Glomerular visceral epithelial cell (primary cell): ENCODE data around the gene IL12RB2.

Source experiments
- DNase-seq: peaks from one replicate; pipeline ENCODE4 v3.0.0-alpha.2; 2016; ENCODE audit errors: extremely low spot score

IL12RB2 gene, protein sequence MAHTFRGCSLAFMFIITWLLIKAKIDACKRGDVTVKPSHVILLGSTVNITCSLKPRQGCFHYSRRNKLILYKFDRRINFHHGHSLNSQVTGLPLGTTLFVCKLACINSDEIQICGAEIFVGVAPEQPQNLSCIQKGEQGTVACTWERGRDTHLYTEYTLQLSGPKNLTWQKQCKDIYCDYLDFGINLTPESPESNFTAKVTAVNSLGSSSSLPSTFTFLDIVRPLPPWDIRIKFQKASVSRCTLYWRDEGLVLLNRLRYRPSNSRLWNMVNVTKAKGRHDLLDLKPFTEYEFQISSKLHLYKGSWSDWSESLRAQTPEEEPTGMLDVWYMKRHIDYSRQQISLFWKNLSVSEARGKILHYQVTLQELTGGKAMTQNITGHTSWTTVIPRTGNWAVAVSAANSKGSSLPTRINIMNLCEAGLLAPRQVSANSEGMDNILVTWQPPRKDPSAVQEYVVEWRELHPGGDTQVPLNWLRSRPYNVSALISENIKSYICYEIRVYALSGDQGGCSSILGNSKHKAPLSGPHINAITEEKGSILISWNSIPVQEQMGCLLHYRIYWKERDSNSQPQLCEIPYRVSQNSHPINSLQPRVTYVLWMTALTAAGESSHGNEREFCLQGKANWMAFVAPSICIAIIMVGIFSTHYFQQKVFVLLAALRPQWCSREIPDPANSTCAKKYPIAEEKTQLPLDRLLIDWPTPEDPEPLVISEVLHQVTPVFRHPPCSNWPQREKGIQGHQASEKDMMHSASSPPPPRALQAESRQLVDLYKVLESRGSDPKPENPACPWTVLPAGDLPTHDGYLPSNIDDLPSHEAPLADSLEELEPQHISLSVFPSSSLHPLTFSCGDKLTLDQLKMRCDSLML

DNA sequence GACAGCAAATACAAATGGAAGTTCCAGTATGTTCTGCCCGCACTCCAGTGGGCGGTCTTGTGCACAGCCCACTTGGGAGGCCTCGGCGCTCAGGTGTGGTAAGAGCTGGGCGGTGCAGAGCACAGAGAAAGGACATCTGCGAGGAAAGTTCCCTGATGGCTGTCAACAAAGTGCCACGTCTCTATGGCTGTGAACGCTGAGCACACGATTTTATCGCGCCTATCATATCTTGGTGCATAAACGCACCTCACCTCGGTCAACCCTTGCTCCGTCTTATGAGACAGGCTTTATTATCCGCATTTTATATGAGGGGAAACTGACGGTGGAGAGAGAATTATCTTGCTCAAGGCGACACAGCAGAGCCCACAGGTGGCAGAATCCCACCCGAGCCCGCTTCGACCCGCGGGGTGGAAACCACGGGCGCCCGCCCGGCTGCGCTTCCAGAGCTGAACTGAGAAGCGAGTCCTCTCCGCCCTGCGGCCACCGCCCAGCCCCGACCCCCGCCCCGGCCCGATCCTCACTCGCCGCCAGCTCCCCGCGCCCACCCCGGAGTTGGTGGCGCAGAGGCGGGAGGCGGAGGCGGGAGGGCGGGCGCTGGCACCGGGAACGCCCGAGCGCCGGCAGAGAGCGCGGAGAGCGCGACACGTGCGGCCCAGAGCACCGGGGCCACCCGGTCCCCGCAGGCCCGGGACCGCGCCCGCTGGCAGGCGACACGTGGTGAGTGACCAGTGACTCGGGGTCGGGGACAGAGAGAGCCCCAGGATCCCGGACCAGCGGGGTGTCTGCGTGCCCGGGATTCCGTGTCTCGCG lies at the start of gene IL12RB2:
IL12RB2 (plus strand) TSS at position 623 of the 810 bp plus-strand sequence. CDS start 12,496 bp downstream, outside the sequence.
- no peak for DNase-seq

DNA sequence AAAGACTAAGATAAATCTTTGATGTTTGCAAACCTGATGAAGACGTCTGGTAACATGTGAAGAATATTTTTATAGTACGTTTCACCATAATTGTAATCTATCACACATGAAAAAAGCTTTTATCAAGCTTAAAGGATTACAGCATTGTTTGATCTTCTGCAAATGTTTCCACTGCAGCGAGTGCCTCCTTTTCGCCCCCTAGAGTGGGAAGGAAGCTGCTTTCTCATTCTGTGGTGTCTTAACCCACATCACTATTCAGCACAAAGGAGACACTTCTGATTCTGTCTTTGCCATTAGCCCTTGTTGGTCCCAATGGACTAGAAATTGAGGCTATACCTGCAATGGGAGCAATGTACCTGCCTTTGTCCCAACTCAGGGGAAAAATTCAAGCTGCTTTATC lies 46.0 kb upstream of the IL12RB2 start:
- no peak for DNase-seq

DNA sequence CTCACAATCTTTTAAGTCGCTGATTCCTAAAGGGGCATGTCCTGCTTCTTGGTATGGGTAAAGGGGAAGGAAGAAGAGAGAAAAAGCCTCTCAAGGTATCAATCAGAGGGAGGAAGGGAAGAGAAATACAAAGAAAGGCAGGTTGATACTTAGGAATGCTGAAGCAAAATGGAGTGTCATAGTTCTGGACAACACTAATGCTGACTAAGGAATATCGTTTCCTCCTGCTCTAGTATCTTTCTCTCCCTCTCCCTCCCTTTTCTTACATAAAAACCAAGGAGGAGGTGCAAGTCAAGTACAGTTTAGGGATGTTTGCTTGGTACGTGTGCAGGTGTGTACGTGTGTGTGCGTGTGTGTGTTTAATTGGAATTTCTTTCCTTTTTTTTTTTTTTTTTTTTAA lies 44.9 kb upstream of the IL12RB2 start:
- no peak for DNase-seq

DNA sequence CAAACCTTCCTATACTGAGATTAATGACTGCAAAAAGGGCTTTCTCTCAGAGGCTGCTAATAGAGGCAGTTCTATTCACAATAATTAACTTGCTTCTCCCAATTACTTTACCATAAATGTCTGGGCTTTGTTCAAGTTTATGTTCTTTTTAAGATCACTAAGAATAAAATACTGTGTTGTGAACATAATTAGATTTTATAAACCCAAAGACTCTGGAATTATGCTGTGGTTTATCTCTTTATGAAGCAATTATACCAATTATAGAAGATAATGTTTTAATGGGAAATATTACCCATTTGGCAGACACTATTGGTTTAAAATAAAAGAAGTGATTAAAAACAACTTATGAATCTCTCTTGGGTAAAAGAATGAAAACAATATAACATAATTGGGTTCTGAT lies 43.5 kb upstream of the IL12RB2 start:
- DNase-seq: no peak

DNA sequence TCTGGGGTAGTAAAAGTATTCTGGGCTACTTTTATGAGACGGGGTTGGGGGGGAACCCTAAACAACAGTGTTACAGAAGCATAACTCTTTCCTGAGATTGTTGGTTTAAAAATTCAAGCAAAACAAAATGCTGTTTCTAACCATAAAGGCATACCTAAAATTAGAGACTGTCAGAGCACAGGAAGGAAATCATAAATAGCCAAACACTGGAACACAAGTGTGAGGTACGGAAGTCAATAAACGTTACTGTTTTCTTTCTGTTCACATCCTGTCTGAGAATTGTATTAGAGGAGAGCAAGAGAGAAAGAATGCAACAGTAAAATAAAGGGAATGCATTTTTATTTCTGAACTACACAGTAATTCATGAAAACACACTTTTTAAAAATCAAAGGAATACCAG lies 42.8 kb upstream of the IL12RB2 start:
- no peak for DNase-seq

DNA sequence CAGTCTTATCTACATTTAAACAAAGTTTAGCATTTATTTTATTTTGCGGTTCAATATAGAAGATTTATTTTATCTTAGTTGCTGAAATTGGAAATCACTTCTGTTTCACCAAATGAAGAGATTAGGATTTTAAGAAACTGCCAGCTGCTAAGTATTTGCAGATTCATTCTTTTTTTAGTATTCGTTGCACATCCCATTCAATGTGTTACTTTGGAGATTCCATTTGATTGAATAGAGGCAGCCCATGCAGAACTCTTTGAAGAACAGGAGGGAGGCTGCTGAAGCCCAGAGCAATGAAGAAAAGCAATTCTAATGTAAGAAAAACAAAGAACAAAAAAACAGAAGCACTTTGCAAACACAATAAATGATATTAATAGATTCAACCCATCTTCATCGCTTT lies 38.6 kb upstream of the IL12RB2 start:
- no peak for DNase-seq

DNA sequence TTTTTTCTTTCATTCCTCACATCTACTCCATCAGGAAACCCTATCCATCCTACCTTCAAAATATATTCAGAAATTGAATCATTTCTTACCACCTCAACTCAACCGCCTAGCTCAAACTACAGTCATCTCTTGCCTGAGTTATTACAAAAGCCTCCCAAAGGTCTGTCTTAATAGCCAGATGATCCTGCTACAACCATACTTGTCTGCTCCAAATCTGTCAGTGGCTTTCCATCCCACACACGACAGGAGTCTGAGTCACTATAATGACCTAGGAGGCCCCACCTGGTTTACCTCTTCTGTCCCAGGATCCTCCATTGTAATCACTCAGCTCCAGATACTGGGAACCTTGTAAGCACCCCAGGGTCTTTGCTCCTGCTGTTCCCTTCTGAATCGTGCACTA lies 37.1 kb upstream of the IL12RB2 start:
- DNase-seq: no peak

DNA sequence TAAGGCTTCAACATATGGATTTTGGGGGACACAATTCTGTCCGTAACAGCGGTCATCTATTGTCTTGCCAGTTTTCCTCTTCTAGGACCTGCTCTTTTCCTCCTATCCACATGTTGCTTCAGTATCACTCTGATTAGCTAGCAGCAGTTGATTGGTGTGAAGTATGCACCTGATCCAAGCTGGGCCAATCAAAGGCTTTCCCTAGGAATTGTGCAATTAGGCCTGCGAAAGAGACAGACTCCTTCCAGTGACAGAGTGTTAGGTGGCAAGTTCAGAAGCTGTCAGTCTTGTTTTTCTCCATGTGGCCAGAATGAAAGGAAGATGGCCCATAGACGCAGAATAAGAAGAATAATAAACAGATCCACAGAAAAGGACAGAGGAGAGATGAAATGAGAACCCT lies 34.1 kb upstream of the IL12RB2 start:
- no peak for DNase-seq

DNA sequence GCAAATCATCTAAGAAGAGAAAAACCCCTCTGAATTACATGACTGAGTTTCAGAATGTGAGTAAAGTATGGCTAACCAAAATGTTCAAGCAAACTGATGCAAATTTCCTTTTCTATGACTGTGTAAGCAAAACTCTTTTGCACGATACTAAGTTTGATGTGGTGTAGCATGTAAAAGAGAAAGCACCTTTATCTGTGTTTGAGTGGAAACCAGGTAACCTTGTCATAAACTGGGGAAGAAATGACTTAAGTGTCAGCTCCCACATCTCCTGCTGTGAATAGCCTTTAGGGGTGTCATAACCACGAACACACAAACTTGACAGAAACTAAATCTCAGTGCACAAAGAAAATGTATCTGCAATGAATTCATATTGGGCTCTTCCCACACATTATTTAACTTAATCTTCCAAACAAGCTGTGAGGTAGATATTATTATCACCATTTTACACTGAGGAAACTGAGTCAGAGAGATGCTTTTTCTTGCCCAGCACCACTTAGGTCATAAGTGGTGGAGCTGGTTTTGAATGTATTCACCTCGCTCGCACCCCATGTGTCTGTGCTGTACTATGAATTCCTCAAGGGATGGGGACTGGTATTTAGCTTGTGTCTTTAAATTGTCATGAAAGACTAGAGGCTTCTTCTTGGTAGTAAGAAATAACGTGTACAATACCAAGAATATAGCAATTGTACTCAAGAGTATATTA lies 32.9 kb upstream of the IL12RB2 start:
- no peak for DNase-seq

DNA sequence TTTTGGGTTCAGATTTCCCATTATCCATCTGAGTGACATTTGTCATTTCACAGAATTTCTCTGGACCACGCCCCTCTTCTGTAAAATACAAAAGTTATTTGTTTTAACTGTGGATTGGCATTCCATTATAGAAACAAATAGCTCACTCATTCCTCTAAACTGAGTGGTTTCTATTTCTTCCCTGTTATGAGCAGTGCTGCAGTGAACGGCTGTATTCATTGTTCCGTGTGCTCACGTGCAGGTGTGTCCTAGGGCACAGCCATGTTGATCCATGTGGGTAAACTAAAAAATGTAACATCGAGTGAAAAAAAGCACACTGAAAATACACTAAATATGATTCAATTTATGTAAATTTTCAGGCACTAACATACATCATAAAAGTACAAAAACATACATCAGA lies 27.0 kb upstream of the IL12RB2 start:
- DNase-seq: no peak

DNA sequence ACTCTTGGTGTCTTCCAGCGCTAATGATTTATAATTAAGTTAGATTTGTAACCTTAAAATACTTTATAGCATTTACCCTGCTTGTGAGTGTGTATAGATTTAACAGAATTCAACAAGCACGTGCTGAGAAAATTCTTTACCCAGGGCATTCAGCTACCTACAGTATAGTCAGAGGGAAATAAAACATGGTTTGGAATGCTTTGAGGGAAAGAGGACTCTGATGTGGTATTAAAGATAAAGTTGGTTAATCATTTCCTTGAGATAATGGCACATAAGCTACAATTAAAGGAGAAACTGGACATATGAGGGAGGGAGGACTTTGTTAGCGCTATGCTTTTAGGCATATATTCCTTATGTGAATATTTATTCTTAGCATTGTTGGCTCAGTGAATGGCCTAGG lies 26.4 kb upstream of the IL12RB2 start:
- DNase-seq: no peak

DNA sequence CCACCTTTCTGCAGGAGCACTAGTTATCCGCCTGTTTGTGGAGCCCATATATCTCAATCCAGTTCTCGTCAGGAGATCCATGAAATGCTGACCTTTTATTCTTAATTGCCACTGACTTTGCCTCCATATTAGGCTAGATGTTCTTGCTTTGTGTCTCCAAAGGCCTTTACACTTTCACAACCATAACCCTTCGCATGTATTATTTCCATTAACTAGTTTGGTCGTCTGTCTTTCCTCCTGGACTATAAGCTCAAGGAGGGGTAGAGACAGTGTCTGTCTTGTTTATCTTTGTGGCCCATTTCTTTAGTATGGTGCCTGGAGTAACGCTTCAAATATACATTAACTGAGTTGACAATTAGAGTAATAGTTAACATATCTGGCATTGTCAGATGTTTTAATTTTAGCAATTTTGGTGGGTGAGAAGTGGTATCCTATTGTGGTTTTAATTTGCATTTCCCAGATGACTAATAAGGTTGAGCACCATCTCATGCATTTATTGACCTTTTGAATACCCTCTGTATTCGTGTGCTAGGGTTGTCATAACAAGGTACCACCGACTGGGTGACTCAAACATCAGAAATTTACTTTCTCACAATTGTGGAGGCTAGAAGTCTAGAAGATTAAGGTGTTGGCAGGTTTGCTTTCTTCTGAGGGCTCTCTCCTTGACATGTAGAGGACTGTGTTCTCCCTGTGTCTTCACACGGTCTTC lies 21.7 kb upstream of the IL12RB2 start:
- peak; percentile 46 for DNase-seq

DNA sequence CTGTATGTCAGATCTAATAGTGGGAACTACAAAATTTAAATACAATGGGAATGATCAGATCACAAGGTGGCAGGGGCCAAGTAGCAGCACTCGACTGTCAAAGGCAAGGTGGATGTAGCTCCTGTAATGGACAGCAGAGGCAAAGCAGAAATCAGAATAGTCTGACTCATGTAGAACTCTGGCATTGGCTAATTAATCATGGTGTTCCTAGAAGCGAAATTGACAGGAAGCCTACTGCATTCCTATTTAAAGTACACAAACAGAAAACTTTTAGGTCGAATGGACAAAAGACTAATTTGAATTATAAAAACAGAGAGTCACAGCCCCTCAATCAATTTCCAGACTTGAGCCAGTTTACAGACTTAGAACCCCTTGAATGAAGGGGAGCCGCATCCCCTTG lies 17.4 kb upstream of the IL12RB2 start:
- DNase-seq: no peak

DNA sequence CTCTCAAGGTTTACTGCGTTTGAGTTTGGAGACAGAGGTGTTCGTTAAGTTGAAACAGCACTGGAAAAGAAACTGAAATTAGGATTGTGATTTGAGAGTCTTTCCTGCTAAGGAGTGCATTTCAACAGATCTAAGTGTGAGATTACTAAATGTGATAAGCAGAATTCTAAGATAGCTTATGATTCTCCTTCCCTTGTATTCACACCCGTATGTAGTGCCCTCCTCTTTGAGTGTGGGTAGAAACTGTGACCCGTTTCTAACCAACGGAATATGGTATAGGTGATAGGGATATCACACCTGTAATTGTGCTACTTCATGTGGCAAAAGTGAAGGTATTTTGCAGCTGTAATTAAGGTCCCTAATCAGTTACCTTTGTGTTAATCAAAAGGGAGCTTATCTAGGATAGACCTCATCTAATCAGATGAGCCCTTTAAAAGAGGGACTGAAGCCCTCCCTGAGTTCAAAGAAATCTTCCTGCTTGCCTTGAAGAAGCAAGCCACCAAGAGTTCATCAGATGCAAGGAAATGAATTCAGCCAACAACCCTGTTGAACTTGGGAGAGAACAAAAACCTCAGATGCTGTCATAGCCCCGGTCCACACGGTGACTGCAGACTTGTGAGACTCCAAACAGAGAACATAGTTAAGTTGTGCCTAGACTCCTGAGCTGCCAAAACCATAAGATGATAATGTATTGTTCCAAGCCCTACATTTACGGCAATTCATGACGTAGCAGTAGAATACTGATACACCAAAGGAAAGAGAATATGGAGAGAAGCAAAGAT lies 12.6 kb upstream of the IL12RB2 start:
- DNase-seq: no peak

DNA sequence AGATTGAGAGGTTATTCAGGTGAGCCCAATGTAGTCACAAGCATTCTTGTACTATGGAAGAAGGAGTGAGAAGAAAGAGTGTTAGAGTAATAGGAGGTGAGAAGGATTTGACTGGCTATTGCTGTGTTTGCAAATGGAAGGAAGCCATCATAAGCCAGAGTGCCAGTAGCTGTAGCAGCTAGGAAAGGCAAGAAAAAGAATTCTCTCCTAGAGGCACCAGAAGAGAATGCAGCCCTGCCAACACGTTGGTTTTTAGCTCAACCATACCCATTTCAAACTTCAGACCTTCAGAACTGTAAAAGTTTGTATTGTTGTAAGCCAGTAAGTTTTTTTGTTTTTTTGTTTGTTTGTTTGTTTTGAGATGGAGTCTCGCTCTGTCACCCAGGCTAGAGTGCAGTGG lies 8.9 kb upstream of the IL12RB2 start:
- no peak for DNase-seq

DNA sequence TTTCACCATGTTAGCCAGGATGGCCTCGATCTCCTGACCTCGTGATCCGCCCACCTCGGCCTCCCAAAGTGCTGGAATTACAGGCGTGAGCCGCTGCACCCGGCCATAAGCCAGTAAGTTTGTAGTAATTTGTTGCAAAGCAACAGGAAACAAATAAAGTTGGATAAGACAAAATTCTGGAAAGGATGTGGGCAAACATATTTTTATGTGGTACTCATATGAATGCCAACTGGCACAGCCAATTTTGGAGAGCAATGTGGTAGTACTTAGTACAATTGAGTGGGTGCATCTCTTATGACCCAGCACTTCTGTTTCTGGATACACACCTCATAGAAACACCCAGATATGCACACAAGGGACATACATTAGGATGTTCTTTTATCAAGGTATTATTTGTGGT lies 8.4 kb upstream of the IL12RB2 start:
- no peak for DNase-seq

DNA sequence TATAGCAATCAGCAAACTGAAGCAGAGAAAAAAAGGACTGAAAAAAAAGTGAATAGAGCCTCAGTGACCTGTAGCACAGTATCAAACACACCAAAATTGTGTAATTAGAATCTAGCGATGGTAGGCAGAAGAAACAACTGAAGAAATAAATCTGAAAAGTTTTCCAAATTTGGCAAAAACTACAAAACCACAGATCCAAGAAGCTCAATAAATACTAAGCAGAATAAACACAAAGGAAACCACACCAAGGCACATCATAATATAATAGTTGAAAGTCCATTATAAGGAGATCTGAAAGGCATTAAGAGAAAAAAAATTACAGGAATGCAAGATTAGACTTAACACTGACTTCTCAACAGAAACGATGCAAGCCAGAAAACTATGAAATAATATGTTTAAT lies 7.1 kb upstream of the IL12RB2 start:
- DNase-seq: no peak

DNA sequence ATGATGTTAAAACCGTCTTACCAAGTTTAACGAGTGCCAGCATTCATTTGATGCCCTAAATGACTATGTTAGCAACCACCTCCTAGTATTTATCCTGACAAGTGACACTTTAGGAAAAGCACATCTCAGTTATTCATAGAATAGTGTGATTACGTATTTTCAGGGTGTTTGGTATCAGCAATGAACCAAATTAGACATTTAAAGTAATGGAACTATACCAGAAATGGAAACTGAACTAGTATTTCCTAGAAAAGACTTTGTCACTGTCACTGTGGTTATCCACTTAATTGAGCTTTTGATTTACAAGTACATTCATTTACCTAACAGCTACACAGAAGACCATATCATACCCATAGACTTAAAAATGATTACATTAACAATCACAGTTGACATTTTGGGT lies 3.6 kb upstream of the IL12RB2 start:
- DNase-seq: no peak

DNA sequence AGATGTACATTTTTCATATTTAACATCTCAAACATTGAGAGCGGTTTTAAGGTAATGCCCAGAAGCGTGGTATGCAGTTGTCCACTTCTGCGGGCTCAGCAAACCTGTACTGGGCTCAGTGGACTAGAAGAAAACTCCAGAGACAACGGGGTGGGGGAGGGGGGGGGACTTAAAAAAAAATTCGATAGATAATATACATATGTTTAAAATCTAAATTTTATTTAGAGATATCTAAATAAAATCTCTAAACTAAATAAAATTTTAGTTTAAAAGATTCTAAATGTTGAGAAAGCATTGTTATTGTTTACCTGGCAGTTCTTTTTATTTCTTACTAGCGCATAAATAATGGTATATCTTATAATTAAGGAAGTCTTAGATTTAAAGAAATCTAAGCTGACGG lies 1.1 kb upstream of the IL12RB2 start:
- DNase-seq: no peak

DNA sequence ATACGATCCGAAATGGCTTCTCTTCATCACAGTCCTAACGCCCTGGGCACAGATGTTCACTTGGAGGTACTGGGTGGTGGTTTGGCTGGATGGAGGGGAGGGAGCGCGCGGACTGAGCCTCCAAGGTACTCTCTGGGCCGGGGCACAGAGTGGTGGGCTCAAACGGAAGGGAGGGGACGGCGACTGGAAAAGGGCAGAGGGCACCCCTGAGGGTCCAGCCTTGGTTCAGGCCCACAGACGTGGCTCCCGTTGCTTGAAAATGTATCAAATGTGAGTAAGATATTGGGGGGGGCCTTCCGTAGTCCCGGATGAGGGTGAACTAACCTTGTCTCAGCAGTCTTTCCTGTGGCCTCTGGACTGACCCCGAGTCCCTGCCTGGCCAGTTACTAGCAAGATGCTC lies 463 bp downstream of the IL12RB2 start:
- DNase-seq: no peak
